DOHH2 (cell line): ENCODE results near the gene MARVELD1.

Experiments used
- H3F3A ChIP-seq: fragments of 200-600 bp; sonication (generic), shearing (Covaris generic); 2 replicates; pipeline ENCODE4 v1.6.0; 2016; ENCODE audit warnings: antibody characterized with exemption, mild to moderate bottlenecking; ENCODE audit not compliant: control insufficient read depth, insufficient read depth
- H3K27ac ChIP-seq: fragments of 200-600 bp; sonication (generic); 2 replicates; pipeline ENCODE4 v1.5.1; 2014; ENCODE audit warnings: low read depth, mild to moderate bottlenecking, low read length, moderate library complexity
- H3K27me3 ChIP-seq: fragments of 200-600 bp; sonication (generic); 2 replicates; pipeline ENCODE4 v1.6.1; 2014; ENCODE audit warnings: mild to moderate bottlenecking, low read length, mixed read lengths; ENCODE audit not compliant: control insufficient read depth
- H3K36me3 ChIP-seq: fragments of 200-600 bp; sonication (generic); 2 replicates; pipeline ENCODE4 v1.6.1; 2014; ENCODE audit warnings: mild to moderate bottlenecking, low read length, moderate library complexity, mixed read lengths; ENCODE audit not compliant: control insufficient read depth
- H3K4me1 ChIP-seq: fragments of 200-600 bp; sonication (generic); 2 replicates; pipeline ENCODE4 v1.6.1; 2014; ENCODE audit warnings: mild to moderate bottlenecking, low read length, mixed read lengths; ENCODE audit not compliant: control insufficient read depth
- H3K4me2 ChIP-seq: fragments of 200-600 bp; sonication (generic); 2 replicates; pipeline ENCODE4 v1.6.0; 2014; ENCODE audit warnings: mild to moderate bottlenecking, low read length, moderate library complexity
- H3K4me3 ChIP-seq: fragments of 200-600 bp; sonication (generic); 2 replicates; pipeline ENCODE4 v1.5.1; 2014; ENCODE audit warnings: mild to moderate bottlenecking, low read length, mixed read lengths
- H3K79me2 ChIP-seq: fragments of 200-600 bp; sonication (generic); 2 replicates; pipeline ENCODE4 v1.6.1; 2014; ENCODE audit warnings: mild to moderate bottlenecking, low read length, mixed read lengths; ENCODE audit not compliant: control insufficient read depth
- H3K9me2 ChIP-seq: fragments of 200-600 bp; sonication (generic); replicated peaks from 2 replicates; pipeline ENCODE4 v1.6.1; 2014; ENCODE audit warnings: mild to moderate bottlenecking, low read length, mixed read lengths; ENCODE audit not compliant: control insufficient read depth
- H3K9me3 ChIP-seq: fragments of 200-600 bp; sonication (generic); 2 replicates; pipeline ENCODE4 v1.6.1; 2014; ENCODE audit warnings: antibody characterized with exemption, low read length, mixed read lengths; ENCODE audit not compliant: control insufficient read depth, insufficient read depth
- H4K20me1 ChIP-seq: fragments of 200-600 bp; sonication (generic); 2 replicates; pipeline ENCODE4 v1.6.0; 2014; ENCODE audit warnings: low read depth, mild to moderate bottlenecking, antibody characterized with exemption, low read length, moderate library complexity; ENCODE audit not compliant: control insufficient read depth, insufficient read depth
- CTCF ChIP-seq: fragments of 200-600 bp; sonication (generic); IDR thresholded peaks from one replicate; pipeline ENCODE4 v1.5.1; 2014; ENCODE audit warnings: antibody characterized with exemption, mild to moderate bottlenecking, low read depth, low read length; ENCODE audit not compliant: poor library complexity, severe bottlenecking
- EZH2phosphoT487 ChIP-seq: fragments of 200-600 bp; sonication (generic); IDR thresholded peaks from 2 replicates; pipeline ENCODE4 v1.6.1; 2017; ENCODE audit warnings: borderline replicate concordance, mild to moderate bottlenecking, antibody characterized with exemption, low read length, moderate library complexity, mixed read lengths

Gene MARVELD1

DNA sequence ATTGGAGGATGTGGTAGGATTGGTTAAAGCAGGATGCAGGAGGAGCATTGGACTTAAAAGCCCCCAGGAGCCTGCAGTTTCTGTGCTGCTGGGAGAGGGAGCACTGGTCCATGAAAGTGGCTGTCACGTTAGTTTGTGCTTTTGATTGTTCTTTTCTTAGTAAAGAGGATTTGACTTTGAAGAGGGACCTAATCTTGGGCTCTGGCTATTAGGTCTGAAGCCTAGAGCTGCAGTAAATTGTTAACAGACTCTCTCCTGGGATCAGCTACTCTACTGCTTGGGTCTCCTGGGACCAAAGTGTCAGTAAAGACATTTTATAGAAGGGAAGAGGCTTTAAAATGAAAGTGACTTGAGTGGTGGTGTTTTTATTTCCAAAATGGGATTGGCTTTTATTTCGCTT, 27.1 kb downstream of the MARVELD1 start:
- H3K27ac ChIP-seq: peak overlapping the region; percentile 37
- TF ChIP-seq EZH2phosphoT487 (no peak), CTCF (no peak)
- peaks cover 69% of the 10 kb centered on the region for H3K36me3 ChIP-seq
- peaks cover 2% of the 10 kb centered on the region; the same call in 1 of the 2 replicates for H3K9me3 ChIP-seq
- H3K4me1 ChIP-seq: peaks cover 44% of the 10 kb centered on the region
- peak overlapping the region; percentile 54 for H3K4me2 ChIP-seq
- peaks cover 20% of the 10 kb centered on the region for H4K20me1 ChIP-seq
- no peaks in the 10 kb centered on the region for H3K9me2 ChIP-seq
- no peaks in the 10 kb centered on the region for H3K27me3 ChIP-seq
- peaks cover 75% of the 10 kb centered on the region for H3K79me2 ChIP-seq
- H3F3A ChIP-seq: peaks cover 8% of the 10 kb centered on the region
- peak overlapping the region; percentile 32 for H3K4me3 ChIP-seq

- Histone ChIP-seq H3K79me2 (peaks cover 61% of the 10 kb centered on the region), H3K27ac (no peak overlapping the region), H3K4me3 (no peak overlapping the region), H3K4me2 (no peak overlapping the region), H3K9me3 (no peaks in the 10 kb centered on the region), H3K27me3 (no peaks in the 10 kb centered on the region), H3K9me2 (no peaks in the 10 kb centered on the region), H3K36me3 (peaks cover 79% of the 10 kb centered on the region), H3F3A (no peaks in the 10 kb centered on the region), H3K4me1 (peaks cover 25% of the 10 kb centered on the region), H4K20me1 (peaks cover 13% of the 10 kb centered on the region)
- TF ChIP-seq CTCF (no peak), EZH2phosphoT487 (no peak)
These were observed 29.8 kb downstream of the MARVELD1 start for GRCh38 chr10:97743169-97743943.

- peaks cover 13% of the 10 kb centered on the region for H4K20me1 ChIP-seq
- H3K4me2 ChIP-seq: no peak overlapping the region
- H3K4me1 ChIP-seq: peaks cover 16% of the 10 kb centered on the region
- H3K79me2 ChIP-seq: peaks cover 50% of the 10 kb centered on the region
- H3K36me3 ChIP-seq: peaks cover 85% of the 10 kb centered on the region
- no peaks in the 10 kb centered on the region for H3K9me3 ChIP-seq
- H3K9me2 ChIP-seq: no peaks in the 10 kb centered on the region
- no peak overlapping the region for H3K4me3 ChIP-seq
- H3F3A ChIP-seq: no peaks in the 10 kb centered on the region
- H3K27me3 ChIP-seq: no peaks in the 10 kb centered on the region
- no peak for TF ChIP-seq EZH2phosphoT487
- TF ChIP-seq CTCF: no peak
- H3K27ac ChIP-seq: no peak overlapping the region
These were observed 31.0 kb downstream of the MARVELD1 start for GRCh38 chr10:97744405-97745035.
